ENCODE measurements around the gene PTPRS.

DNA sequence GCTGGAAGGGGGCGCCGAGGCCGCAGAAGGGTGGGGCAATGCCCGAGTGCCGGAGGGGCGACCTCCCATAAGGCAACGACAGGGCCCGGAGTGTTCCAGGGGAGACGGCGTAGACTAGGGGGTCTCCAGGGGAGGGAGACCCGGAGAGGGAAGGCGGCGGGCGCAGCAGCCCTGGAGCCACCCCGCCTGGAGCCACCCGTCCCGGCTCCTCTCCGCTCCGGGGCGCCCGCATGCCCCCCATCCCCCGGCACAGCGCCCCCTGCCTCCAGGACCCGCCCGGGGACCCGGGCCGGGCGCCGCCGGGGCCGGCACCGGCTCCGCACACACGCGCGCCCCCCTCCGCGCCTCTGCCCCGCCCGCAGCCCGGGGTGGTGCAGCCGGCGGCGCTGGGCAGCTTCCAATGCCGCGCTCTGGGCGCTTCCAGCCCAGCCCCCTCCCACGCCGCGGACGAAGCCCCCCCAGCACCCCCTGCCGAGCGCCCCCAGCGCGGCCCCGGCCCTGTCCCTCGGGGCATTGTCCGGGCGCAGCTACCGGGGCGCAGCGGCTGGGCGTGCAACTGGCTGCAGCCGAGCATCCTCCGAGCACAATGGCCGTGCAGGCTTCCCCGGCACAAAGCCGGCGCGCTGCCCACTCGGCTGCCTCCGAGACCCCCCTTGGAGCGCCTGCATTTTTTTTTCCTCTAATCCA, 519 bp downstream of the PTPRS start:
- no peak for TF ChIP-seq POLR2A (IDR thresholded peaks at IDR 0.05; ENCODE audit: low read length)
- no peak for TF ChIP-seq GATA1 (IDR thresholded peaks at IDR 0.05; ENCODE audit: low read depth, low read length)
